Stimulated activated CD4-positive, alpha-beta T cell treated with anti-CD3 and anti-CD28 coated beads, TNF-alpha, amount 100 ng/mL, for 24 hours (primary cell): Measurements from ENCODE around the gene TBCA.

Experiments used
- DNase-seq, 3 experiments: peaks; one replicate each; pipeline ENCODE4 v3.0.0-alpha.2; 2020; ENCODE audit warnings: low read depth in 3 of 3

Gene TBCA, protein sequence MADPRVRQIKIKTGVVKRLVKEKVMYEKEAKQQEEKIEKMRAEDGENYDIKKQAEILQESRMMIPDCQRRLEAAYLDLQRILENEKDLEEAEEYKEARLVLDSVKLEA

DNA sequence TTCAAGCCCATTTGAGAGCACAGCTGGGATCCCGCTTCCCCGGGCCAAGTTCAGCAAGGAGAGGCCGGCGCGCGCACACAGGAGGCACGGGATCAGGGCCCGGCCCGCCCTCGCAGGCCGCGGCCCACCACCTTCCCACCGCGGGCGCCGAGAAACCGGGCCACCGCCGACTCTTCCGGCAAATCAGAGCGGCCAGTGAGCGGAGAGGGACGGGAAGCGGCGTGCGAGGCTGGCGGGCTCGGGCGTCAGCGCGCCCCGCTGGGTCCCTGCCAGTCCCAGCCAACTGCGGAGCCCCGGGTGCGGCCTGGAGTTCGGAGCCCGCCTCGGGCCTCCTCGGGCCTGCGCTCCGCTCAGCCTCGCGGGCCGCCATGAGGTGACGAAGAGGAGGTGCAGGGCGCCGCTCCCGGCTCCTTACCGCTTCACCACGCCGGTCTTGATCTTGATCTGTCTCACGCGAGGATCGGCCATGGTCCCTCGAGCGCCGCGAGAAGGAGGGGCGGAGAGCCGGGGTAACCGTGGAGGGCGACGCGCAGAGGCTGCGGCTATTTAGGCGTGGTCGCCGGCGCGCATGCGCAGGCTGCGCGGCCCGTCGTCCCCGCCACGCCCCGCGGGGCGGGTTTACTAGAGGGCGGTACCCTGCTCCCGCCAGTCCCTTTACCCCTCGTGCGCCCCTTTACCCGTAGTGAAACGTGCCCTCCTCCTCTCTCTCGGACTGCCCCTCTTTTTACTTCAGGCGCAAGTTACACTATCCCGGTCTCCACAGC, at the start of gene TBCA:
TBCA (minus strand) TSS at position 550 of the 764 bp plus-strand sequence; CDS start at position 468, 82 bp downstream.
- peak; percentile 79 to 86 (median 84) for DNase-seq

DNA sequence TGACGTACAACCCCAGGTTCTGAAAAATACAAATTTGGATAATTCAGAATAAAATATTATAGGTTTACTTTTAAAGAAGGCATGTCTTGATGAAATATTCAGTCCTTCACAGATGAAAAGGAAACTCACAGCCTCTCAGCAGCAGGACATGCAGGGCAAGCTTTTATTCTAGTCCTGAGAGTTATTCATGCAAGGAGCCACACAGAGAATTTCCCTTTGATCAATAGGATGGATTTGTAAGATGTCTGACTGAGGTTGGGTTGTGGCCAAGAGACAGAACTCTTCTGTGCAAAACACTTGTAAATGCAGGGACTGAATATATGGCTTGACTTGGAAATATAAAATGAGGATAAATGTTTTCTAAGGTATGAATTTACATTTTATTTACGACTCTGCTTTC, 48.8 kb upstream of the TBCA start:
- no peak for DNase-seq

DNA sequence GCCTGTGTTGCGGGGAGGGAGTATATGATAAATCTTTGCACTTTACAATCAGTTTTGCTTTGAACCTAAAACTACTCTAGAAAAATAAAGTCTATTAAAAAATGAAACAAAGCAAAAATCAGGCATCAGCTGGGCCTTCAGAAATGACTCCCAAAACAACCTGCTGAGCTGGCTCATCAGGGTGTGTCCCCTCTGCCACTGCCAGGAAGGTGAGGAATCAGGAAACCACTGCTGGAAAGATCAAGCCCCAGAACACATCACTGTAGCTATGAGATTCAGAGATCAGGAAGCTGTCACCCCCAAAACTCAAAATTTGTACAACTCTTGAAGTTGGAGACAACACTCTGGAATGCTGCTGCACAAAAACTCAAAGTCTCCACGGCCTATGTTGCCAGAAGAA, 40.5 kb upstream of the TBCA start:
- no peak for DNase-seq

DNA sequence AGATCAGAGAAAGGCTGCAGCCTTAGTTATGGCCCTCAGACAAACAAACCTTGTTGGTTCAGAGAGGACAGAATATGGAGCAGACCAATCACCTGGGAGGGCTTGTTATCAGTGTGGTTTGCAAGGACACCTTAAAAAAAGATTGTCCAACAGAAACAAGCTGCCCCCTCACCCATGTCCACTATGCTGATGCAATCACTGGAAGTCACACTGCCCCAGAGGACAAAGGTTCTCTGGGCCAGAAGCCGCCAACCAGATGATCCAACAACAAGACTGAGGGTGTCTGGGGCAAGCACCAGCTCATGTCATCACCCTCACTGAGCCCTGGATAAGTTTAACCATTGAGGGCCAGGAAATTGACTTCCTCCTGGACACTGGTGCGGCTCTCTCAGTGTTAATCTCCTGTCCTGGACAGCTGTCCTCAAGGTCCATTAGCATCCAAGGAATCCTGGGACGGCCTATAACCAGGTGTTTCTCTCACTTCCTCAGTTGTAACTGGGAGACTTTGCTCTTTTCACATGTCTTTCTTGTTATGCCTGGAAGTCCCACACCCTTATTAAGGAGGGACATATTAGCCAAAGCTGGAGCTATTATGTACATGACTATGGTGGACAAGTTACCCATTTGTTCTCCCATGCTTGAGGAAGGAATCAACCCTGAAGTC, 36.9 kb upstream of the TBCA start:
- DNase-seq = no peak

DNA sequence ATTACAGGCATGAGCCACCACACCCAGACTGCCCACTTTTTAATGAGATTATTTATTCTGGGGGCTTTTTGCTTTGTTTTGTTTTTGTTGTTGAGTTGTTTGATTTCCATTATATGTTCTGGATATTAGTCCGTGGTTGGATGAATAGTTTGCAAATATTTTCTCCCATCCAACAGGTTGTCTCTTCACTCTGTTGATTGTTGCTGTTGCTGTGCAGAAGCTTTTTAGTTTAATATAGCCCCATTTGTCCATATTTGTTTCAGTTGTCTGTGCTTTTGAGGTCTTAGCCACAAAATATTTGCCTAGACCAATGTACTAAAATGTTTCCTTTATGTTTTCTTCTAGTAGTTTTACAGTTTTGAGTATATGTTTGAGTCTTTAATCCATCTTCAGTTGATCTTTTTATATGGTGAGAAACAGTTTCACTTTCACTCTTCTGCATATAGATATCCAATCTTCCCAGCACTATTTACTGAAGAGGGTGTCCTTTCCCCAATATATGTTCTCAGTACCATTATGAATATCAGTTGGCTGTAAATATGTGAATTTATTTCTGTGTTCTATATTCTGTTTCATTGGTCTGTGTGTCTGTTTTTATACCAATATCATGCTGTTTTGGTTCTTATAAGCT, 30.2 kb upstream of the TBCA start:
- DNase-seq = no peak

DNA sequence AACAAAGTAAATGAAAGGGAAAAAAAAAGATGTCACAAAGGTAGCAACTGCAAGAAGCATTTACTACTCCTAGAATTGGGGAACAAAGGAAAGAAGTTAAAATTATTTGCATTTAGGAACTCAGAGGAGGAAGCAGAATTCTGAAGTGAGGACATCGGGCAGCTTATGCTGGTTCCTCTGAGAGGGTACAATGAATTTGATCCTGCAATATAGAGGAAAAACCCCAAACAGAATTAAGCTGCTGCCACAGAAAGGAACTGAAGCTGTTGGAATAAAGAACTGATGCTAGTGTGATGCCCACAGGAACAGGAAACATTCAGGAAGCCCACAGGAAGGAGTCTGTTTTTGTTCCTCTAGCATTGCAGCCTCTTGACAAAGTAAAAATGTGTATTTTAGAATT, 22.3 kb upstream of the TBCA start:
- DNase-seq = no peak

DNA sequence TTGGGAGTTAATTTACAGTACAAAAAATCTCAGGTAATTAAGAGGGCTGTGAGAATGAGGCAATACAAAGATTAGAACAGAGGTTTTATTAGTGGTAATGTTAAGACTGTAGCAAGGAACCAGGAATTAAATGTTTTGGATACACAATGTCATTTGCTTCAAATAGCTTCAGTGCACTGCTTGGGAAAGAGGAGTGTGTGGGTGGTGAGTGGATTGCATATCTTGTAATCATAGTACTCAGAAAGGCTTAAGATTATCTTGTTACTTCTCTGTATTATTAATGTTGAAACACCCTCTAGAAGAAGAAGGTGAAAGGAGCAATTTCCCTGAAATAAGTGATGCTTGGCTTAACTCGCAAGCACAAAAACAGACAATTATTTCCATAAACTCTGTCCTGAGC, 21.0 kb upstream of the TBCA start:
- no peak for DNase-seq

DNA sequence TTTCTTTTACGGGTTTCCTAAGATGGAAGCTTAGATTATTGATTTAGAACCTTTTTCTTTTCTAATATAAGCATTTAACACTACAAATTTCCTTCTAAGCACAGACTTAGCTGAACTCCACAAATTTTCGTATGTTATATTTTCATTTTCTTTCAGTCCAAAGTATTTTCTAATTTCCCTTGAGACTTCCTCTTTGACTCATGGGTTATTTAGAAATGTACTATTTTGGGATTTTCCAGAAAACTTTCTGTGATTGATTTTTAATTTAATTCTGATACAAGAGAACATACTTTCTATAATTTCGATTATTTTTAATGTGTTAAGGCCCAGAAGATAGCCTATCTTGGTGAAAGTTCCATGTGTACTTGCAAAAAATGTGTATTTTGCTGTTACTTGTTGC, 19.7 kb upstream of the TBCA start:
- no peak for DNase-seq

DNA sequence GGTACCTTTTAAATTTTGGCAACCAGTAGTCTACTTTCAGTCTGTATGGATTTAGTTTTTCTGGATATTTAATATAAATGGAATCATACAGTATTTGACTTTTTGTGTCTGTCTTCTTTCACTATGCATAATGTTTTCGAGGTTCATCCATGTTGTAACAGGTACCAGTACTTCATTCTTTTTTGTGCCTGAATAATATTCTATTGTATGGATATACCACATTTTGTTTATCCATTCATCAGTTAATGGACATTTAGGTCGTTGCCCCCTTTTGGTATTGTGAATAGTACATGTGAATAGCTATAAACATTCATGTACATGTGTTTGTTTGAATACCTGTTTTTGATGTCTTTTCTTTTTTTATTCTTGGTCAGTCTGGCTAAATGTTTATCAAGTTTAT, 19.1 kb upstream of the TBCA start:
- no peak for DNase-seq

DNA sequence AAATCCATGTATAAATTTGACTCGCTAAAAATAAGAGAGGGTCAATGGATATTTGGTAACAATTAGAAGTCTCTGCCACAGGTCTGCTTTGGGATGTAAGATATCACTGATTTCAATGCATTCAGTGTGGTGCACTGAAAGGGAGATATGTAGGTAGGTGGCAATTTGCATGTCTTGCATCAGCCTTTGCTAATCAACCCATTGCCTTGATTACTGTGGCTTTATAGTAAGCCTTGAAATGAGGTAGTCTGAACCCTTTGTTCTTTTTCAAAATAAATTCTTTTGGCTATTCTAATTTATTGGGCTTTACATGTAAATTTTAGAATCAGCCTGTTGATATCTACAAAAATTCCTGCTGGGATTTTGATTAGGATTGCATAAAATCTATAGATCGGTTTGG, 15.8 kb upstream of the TBCA start:
- DNase-seq = no peak

DNA sequence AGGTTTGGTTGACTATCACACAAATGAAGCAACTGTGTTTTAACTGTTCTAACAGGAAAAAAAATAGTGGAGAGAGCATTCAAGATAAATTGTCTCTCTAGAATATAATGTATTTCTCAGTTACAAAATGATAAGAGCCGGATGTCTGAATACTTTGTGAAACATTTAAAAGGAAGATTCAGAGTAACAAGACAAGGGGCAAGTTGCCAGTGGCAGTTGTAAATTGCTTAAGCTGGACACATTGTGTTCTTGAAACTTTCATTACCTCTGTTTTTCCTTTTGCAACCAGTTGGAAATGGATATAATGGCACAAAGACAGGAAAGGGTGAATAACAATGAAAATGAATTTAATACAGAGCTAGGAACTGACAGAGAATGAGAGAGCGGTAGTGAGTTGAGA, 15.2 kb upstream of the TBCA start:
- no peak for DNase-seq

DNA sequence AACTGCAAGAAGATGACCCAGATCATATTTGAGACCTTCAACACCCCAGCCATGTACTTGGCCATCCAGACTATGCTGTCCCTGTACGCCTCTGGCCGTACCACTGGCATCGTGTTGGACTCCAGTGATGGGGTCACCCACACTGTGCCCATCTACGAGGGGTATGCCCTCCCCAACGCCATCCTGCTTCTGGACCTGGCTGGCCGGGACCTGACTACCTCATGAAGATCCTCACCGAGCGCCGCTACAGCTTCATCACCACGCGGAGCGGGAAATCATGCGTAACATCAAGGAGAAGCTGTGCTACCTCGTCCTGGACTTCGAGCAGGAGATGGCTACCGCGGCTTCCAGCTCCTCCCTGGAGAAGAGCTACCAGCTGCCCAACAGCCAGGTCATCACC, 9.1 kb upstream of the TBCA start:
- DNase-seq = no peak

DNA sequence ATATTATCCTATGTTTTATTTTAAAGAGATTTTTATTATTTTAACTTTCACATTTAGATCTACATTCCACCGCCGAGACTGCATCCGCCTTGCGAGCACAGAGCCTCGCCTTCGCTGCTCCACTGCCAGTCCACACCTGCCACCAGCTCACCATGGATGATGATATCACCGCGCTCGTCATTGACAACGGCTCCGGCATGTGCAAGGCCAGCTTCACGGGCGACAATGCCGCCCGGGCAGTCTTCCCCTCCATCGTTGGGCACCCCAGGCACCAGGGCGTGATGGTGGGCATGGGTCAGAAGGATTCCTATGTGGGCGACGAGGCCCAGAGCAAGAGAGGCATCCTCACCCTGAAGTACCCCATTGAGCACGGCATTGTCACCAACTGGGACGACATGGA, 8.6 kb upstream of the TBCA start:
- DNase-seq = no peak

DNA sequence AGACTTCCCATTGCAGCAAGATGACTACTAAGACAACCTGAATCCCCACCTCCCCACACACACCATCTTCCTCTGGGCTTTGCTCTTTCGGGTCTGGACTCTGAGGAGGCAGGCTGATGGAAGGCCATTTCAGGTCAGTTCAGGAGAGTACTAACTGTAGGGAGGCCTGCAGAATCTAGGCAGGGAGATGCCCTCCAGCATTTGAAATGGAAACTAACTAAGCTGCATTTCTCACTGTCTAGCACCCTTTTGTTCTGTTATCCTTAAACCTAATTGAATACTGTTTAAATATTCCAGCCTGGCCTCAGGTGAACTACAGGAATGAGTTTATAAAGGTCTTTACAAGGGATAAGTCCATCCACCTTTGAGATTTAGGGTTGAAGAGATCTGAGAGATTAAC, 4.9 kb upstream of the TBCA start:
- DNase-seq = no peak

DNA sequence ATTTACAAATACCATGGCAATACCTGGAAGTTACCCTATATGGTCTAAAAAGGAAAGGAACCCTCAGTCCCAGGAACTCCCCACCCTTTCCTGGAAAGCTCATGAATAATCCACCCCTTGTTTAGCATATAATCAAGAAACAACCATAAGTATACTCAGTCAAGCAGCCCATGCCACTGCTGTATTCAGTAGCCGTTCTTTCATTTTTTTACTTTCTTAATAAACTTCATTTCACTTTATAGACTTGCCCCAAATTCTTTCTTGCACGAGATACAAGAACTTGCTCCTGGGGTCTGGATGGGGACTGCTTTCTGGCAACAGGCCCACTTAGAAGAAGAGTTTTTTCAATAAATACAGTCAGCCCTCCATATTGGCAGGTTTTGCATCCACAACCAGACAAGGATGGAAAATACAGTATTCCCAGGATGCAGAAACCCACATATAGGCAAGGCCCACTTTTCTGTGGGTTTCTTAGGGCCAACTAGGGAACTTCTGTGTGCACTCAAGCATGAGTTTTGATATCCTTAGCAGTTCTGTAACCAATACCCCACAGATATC, 2.8 kb upstream of the TBCA start:
- no peak for DNase-seq

DNA sequence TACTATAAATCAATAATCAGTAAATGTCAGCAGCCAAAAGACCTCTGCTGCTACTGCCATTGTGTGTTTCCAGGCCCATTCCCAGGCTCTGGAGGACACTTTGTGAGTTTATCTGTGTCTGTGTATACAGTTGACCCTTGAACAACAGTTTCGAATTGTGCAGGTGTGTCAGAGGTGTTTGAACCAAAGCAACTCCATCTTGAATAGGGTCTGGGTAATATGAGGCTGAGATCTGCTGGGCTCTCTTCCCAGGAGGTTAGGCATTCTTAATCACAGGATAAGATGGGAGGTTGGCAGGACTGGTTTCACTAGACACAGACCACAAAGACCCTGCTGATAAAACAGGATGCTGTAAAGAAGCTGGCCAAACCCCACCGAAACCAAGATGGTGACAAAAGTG, 2.3 kb upstream of the TBCA start:
- DNase-seq = no peak

DNA sequence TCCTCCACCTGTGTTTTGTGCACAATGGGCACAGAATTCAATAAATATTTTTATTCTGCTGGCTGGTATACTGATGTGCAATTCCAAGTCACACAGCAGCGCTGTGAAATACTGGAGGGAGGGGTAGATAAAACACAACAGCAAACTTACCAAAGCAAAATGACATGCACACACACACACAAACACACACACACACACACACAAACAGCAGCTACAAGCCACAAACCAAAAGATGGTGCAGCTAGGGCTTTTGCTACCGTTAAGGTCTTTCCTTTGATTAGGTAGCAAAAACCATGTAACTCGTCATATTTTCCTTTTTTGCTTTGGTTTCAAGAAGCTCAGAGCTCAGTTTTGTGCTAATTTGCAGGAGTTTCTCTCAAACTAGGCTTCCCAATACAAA, 1.8 kb upstream of the TBCA start:
- no peak for DNase-seq

DNA sequence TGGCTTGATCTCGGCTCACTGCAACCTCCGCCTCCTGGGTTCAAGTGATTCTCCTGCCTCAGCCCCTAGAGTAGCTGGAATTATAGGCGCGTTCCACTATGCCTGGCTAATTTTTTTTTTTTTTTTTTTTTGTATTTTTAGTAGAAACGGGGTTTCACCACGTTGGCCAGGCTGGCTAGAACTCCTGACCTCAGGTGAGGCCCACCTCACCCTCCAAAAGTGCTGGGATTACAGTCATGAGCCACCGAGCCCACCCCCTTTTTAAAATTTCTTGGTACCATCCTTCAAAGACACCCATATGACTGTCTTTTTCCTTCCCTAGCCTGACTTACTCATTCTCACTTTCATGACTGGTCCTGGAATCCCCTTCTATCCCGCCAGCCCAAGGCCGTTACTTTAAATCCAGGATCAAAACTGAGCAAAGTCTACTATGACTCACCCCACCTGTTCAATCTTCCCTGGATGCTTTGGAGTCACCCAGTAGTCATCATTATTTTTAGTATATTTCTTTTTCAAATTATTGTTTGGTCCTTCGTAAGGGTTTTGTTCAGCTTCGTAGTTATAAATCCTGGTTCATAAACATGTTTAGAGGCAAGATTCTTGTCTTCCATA, 1.2 kb upstream of the TBCA start:
- no peak for DNase-seq

DNA sequence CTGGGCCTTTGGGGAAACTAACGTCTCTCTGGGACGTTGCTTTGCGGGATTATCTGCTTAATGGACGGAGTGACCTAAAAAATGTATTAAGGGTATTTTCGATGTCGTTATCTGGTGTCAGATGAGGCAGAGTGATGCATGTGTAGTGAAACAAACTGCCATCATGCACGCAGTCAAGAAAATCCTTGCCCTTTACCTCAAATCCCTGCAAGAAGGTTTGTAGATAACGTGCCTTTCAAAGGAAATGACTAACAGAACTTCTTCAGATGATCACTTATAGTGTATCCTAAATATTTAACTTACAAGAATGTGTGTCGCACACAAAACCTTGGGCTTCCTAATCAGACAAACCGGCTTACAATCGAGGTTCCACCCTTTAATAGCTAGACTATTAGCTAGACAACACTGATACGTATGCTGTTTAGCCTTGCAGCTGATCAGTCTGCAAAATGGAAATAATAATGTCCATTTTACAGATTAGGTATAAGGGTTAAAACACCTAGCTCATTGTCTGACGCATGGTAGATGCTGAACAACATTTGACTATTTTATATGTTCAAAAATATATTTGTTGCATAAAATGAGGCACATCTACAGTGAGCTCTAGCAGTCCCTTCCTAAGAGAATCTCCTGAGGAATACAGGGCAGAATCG, 541 bp upstream of the TBCA start:
- no peak for DNase-seq

DNA sequence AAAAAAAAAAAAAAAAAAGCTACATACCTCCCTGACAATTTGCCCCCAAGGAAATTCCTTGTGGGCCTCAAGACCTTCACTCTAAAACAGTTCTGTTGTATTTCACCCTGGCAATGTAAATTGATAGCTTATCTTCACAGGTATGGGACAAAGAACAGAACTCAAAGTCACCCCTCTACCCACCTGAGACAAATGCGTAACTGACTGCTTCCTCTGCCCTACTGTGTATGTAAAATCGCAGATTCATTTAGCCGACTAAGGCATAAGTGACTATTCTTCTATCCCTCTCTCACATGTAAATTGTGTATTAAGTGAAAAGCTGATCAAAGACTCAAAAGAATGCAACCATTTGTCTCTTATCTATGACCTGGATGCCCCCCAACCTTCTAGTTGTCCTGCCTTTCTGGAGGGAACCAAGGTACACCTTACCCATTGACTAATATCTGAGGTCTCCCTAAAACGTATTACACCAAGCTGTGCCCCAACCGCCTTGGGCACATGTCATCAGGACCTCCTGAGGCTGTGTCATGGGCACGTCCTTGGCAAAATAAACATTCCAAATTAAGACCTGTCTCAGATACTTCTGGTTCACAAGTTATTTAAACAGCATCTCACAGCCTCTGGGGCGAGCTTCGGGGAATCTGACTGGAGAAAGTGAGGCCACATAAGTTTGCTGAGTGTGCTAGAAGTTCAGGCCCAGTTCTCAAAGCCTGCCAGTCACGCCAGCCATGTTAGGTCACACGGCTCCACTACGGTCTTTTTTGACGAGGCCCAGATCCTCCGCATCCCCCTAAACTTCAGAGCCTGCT, 954 bp downstream of the TBCA start:
- DNase-seq = no peak

DNA sequence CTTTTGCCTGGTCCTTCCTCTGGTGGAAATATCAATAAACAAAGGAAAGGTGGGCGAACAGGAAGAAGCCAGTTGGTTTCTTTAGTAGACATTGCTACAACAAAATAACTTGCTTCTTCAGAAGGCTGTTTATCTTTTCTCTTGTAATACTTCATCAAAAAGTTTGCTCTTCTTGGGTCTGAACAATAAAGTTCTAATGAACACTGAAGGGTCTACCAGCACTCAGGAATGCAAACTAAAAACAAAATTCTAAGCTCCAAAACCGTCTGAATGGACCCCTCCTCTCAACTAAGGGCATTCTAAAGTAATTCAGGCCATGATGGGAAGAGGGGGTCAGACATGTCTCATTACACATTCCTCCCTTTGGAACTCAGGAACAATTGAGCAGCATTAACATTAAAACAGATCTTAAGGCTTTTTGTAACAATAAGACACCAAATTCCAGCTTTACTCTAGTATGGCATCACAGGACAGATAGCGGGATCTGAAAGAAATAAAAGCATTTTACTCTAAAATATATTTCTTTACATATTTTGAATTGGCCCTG, 2.3 kb downstream of the TBCA start:
- DNase-seq = no peak
